ENCODE measurements around the gene ERLEC1.

- TF ChIP-seq CTCF (IDR thresholded peaks at IDR 0.05; ENCODE audit: poor library complexity, severe bottlenecking) (no peak), EZH2 (IDR thresholded peaks at IDR 0.05; ENCODE audit: borderline replicate concordance, insufficient read depth, low read length, poor library complexity, severe bottlenecking) (no peak), POLR2AphosphoS5 (IDR thresholded peaks at IDR 0.05) (no peak), EP300 (conservative IDR thresholded peaks at IDR 0.05; ENCODE audit: poor library complexity, severe bottlenecking) (no peak), TAF1 (IDR thresholded peaks at IDR 0.05; ENCODE audit: low read depth) (no peak), REST (IDR thresholded peaks at IDR 0.05; ENCODE audit: borderline replicate concordance) (no peak), RAD21 (conservative IDR thresholded peaks at IDR 0.05) (no peak), SMC3 (conservative IDR thresholded peaks at IDR 0.05; ENCODE audit: poor library complexity) (no peak)
These were observed 17.4 kb upstream of the ERLEC1 start for GRCh38 chr2:53769318-53769945.

All from neural cell (in vitro differentiated cells).